Measurements from ENCODE around the gene FGF2. TPM values are rescaled to one million over a fixed set of nuclear protein-coding genes. Genes with fewer than 3 reads are reported as not detected.
A peak's percentile ranks its signal among the peaks of the same experiment; 100 is the strongest.

FGF2 gene
- total RNA-seq, 1 experiment from 2014 or later, result 48.5 TPM

GRCh38 chr4:122895336-122895995, 68.8 kb downstream of the FGF2 start:
- no peaks in the 10 kb centered on the region for H3K27me3 ChIP-seq
- DNase-seq, result no peak
- peaks cover 57% of the 10 kb centered on the region for H3K36me3 ChIP-seq
- no peak overlapping the region for H3K4me3 ChIP-seq
- no peaks in the 10 kb centered on the region for H3K9me3 ChIP-seq

DNA sequence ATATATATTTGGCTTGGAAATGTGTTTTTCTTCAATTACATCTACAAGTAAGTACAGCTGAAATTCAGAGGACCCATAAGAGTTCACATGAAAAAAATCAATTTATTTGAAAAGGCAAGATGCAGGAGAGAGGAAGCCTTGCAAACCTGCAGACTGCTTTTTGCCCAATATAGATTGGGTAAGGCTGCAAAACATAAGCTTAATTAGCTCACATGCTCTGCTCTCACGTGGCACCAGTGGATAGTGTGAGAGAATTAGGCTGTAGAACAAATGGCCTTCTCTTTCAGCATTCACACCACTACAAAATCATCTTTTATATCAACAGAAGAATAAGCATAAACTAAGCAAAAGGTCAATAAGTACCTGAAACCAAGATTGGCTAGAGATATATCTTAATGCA, 69.6 kb downstream of the FGF2 start:
- H3K27me3 ChIP-seq, result no peaks in the 10 kb centered on the region
- H3K4me3 ChIP-seq, result no peak overlapping the region
- no peak for DNase-seq
- no peaks in the 10 kb centered on the region for H3K9me3 ChIP-seq
- H3K36me3 ChIP-seq, result peaks cover 55% of the 10 kb centered on the region

GRCh38 chr4:122898370-122899150, 71.9 kb downstream of the FGF2 start:
- Histone ChIP-seq H3K36me3 (peaks cover 36% of the 10 kb centered on the region), H3K4me3 (no peak overlapping the region), H3K9me3 (no peaks in the 10 kb centered on the region), H3K27me3 (no peaks in the 10 kb centered on the region)
- DNase-seq, result peak; percentile 67

DNA sequence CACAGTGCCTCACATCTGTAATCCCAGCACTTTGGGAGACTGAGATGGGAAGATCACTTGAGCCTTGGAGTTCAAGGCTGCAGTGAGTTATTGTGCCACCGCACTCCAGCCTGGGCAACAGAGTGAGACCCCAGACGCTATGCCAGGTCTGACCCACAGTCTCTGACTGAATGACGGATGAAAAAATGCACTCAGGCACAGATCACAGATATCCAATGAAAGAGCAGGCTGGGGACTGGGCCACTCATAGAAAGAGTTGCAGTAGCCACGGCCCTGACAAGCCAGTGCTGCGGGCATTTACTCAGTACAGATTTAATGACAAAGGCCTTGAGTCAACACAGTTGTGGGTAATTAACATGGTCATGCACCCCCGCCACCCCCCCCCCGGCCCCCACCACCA, 73.1 kb downstream of the FGF2 start:
- Histone ChIP-seq H3K9me3 (no peaks in the 10 kb centered on the region), H3K4me3 (no peak overlapping the region), H3K36me3 (peaks cover 32% of the 10 kb centered on the region), H3K27me3 (no peaks in the 10 kb centered on the region)
- no peak for DNase-seq

GRCh38 chr4:122900314-122900713, 73.7 kb downstream of the FGF2 start:
- no peak for DNase-seq
- Histone ChIP-seq H3K36me3 (peaks cover 32% of the 10 kb centered on the region), H3K9me3 (no peaks in the 10 kb centered on the region), H3K27me3 (no peaks in the 10 kb centered on the region), H3K4me3 (no peak overlapping the region)

DNA sequence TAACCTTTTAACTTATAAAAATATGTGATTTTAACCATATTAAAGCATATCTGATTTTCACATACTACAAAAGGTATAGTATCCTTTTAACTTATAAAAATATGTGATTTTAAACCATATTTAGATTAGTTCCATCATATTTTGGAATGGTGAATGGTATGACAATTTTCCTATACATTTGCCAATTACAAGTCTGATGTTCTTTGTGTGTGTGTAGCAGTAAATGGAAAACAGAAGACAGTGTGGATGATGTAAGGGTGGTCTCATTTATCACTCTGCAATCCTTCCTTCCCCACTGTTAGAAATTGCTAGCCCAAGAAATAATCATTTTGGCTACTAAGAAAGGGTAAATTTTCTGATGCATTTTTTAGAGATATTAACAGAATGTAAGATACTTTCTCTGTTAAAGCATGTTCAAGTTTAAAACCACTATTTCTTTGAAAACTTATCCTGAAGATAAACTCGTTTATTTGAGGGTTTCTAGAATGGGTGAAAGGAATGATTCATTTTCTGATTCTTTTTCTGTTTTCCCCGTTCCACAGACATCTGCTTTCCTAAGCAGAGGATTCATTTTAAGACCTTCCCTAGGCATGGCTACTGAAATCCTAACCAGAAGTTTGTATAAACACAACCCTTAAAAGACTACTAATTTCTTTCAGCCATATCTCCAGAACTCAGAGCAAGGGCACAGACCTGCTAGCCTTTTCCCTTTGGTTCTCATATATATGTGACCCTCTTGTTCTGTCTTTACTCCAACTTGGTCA, 74.8 kb downstream of the FGF2 start:
- Histone ChIP-seq H3K27me3 (no peaks in the 10 kb centered on the region), H3K4me3 (no peak overlapping the region), H3K36me3 (peaks cover 28% of the 10 kb centered on the region), H3K9me3 (no peaks in the 10 kb centered on the region)
- no peak for DNase-seq

- no peaks in the 10 kb centered on the region for H3K27me3 ChIP-seq
- peaks cover 14% of the 10 kb centered on the region for H3K36me3 ChIP-seq
- no peaks in the 10 kb centered on the region for H3K9me3 ChIP-seq
- H3K4me3 ChIP-seq, result no peak overlapping the region
- DNase-seq, result no peak
These were observed 77.2 kb downstream of the FGF2 start for GRCh38 chr4:122903766-122904288.

DNA sequence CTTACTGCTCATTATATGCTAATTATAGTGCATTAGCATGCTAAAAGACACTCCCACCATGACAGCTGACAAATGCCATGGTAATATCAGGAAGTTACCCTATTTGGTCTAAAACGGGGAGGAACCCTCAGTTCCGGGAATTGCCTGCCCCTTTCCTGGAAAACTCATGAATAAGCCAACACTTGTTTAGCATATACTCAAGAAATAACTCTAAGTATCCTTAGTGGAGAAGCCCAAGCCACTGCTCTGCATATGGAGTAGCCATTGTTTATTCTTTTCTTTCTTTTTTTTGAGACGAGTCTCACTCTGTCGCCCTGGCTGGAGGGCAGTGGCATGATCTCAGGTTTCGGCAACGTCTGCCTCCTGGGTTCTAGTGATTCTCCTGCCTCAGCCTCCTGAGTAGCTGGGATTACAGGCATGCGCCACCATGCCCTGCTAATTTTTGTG, 80.3 kb downstream of the FGF2 start:
- no peak for DNase-seq
- Histone ChIP-seq H3K27me3 (no peaks in the 10 kb centered on the region), H3K9me3 (no peaks in the 10 kb centered on the region), H3K4me3 (no peak overlapping the region), H3K36me3 (peaks cover 15% of the 10 kb centered on the region)

DNA sequence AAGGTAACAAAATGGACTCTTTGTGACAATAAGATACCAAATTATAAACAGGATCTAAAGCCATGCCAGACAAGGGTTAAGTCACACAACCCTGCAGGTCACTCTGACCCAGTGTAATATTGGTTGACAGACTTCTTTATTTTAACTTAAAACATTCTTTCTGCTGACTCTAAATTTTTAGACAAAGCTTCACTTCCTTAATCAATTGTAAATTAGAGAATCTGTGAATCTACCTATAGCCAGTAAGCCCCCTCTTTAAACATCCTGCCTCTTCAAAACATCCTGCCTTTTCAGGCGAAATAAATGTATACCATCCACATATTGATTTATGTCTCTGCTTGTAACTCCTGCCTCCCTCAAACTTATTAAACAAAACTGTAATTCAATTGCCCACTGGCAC, 81.6 kb downstream of the FGF2 start:
- no peak overlapping the region for H3K4me3 ChIP-seq
- H3K36me3 ChIP-seq, result peaks cover 22% of the 10 kb centered on the region
- H3K27me3 ChIP-seq, result no peaks in the 10 kb centered on the region
- no peak for DNase-seq
- no peaks in the 10 kb centered on the region for H3K9me3 ChIP-seq

- Histone ChIP-seq H3K27me3 (no peaks in the 10 kb centered on the region), H3K4me3 (no peak overlapping the region), H3K36me3 (peaks cover 24% of the 10 kb centered on the region), H3K9me3 (no peaks in the 10 kb centered on the region)
- DNase-seq, result no peak
These were observed 83.1 kb downstream of the FGF2 start for GRCh38 chr4:122909683-122910082.

DNA sequence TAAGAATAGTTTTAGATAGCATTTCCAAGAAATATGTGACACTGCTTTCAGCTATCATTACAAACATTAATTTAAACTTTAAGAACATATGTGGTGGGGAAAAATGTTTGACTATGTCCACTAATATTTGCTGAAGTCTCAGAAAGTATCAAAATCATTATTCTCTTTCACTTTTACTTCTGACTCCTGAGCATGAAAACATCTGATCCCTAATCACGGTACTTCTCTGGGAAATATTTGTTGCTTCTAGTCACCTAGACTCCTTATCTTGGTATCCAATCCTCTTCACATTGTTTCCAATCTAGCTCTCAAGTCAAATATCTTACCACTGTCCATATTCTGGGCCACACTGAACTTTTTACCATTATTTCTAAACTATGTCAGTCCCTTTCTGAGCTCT, 85.0 kb downstream of the FGF2 start:
- DNase-seq, result no peak
- Histone ChIP-seq H3K27me3 (no peaks in the 10 kb centered on the region), H3K4me3 (no peak overlapping the region), H3K9me3 (no peaks in the 10 kb centered on the region), H3K36me3 (peaks cover 31% of the 10 kb centered on the region)

DNA sequence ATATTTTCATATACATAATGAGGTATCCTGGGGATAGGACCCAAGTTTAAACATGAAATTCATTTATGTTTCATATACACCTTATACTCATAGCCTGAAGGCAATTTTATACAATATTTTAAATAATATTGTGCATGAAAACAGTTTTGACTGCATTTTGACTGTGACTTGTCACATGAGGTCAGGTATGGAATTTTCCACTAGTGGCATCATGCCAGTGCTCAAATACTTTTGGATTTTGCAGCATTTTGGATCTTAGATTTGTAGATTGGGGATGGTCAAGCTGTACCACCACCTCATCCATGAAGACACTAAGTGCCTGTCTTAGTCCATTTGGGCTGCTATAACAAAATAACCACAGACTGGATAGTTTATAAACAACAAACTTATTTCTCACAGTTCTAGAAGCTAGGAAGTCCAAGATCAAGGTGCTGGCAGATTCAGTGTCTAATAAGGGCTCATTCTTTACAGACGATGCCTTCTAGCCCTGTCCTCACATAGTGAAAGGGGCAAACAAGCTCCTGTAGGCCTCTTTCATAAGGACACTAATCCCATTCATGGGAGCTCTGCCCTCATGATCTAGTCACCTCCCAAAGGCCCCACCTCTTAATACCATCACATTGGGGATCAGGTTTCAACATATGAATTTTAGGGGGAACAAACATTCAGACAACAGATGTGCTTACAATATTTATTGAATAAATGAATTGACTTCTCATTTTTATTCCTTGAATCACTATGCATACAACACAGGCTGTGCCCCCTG, 86.4 kb downstream of the FGF2 start:
- Histone ChIP-seq H3K9me3 (no peaks in the 10 kb centered on the region), H3K36me3 (peaks cover 31% of the 10 kb centered on the region), H3K27me3 (no peaks in the 10 kb centered on the region), H3K4me3 (no peak overlapping the region)
- DNase-seq, result no peak

DNA sequence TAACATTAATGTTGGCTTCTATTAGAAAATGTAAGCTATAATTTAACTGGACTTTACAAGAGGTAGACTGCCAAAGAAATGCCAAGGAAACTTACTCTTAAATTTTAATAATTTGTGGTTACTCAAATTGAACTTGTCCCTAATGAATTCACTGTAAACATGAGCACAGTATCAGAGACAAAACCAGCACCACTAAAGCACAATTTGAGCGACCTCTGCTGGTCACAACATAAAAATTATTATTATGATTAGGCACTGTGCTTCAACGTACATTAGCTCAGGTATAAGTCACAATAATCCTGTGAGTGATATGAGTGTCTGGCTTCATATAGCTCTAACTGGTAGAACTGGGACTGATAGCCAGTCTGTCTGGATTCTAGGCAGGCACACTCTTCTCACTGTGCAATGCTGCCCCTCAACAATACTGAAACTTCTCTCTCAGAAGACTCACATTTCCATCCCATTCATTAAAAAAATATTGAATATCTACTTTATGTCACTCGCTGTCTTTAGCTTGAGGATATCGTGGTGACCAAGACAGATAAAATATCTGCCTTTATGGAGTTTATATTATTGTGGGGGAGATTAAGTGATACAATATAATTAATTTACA, 87.8 kb downstream of the FGF2 start:
- H3K36me3 ChIP-seq, result peaks cover 31% of the 10 kb centered on the region
- H3K4me3 ChIP-seq, result no peak overlapping the region
- H3K27me3 ChIP-seq, result no peaks in the 10 kb centered on the region
- no peak for DNase-seq
- no peaks in the 10 kb centered on the region for H3K9me3 ChIP-seq

DNA sequence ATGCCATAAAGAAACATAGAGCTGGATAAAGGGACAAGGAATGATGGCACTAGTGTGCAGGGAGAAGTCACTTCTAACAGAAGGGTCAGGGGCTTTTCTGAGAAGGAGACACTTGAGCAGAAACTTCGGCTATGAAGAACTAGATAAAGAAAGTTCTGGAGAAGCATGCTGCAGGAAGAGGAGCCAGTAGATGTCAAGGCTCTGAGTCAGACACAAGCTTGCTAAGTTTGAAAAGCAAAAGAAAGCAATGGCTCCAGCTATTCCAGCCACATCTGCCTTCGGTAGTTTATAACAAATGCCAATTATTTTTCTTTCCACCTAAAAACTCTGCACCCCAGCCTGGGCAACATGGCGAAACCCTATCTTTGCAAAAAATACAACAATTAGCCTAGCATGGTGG, 88.3 kb downstream of the FGF2 start:
- H3K36me3 ChIP-seq, result peaks cover 31% of the 10 kb centered on the region
- H3K27me3 ChIP-seq, result no peaks in the 10 kb centered on the region
- no peaks in the 10 kb centered on the region for H3K9me3 ChIP-seq
- H3K4me3 ChIP-seq, result no peak overlapping the region
- DNase-seq, result no peak

DNA sequence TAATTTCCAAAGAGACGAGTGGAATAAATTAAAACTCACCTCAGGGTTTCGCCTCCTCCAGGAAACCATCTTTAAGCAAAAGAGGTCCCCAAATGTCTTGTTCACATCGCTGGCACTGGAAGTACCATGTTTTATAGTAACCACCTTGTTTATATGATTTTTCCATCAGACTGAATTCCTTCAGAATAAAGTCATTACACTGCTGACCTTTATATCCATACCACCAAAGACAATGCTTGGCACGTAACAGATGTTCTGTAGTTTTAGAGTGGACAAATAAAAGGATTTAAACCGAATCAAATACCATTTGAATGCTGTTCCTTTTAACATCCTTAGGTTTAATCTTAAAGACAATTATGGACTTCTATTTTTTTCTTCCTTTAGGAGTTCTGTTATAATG, 91.1 kb downstream of the FGF2 start:
- DNase-seq, result no peak
- no peaks in the 10 kb centered on the region for H3K27me3 ChIP-seq
- no peak overlapping the region for H3K4me3 ChIP-seq
- H3K36me3 ChIP-seq, result peaks cover 17% of the 10 kb centered on the region
- H3K9me3 ChIP-seq, result no peaks in the 10 kb centered on the region

DNA sequence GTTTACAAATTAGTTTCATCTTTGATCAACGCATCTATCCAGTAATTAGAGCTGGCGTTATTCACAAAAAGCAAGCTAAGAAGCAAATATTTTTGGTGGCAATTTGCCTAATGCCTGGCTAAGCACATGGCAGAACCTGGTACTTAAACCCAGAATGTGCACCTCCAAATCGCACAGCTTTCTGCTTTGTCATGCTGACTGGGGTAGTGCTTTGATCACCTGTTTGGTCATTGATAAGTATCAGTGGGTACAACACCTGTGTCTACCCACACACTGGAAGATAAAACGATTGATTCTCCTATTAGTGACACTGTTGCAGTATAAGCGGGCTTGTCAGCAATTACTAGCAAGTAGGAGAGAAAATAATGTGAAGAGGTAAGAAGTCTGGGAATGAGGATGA, 93.8 kb downstream of the FGF2 start:
- Histone ChIP-seq H3K4me3 (no peak overlapping the region), H3K36me3 (peaks cover 9% of the 10 kb centered on the region), H3K9me3 (no peaks in the 10 kb centered on the region), H3K27me3 (no peaks in the 10 kb centered on the region)
- DNase-seq, result no peak

Data from MG63 (cell line).